ENCODE measurements around the gene IPO4.

DNA sequence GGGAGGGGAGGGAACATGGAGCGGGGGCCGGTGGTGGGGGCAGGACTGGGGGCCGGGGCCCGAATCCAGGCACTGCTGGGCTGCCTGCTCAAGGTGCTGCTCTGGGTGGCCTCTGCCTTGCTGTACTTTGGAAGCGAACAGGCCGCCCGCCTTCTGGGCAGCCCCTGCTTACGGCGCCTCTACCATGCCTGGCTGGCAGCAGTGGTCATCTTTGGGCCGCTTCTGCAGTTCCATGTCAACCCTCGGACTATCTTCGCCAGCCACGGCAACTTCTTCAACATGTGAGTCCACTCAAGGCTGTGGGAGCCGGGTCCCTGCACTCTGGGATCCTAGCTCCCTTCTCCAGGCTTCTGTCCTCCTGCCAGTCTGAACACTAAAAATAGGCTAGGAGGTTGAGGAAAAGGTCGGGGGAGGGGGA is 57.1 kb downstream of the IPO4 start:
- TF ChIP-seq CTCF (IDR thresholded peaks at IDR 0.05 in 2 of 3, conservative IDR thresholded peaks at IDR 0.05 in 1 of 3; ENCODE audit: control insufficient read depth in 2 of 3, extremely low read depth in 1 of 3, insufficient read depth in 1 of 3, low read depth in 3 of 3, low read length in 3 of 3) (no peak), ESRRA (IDR thresholded peaks at IDR 0.05; ENCODE audit: low read length) (no peak), GATAD2B (conservative IDR thresholded peaks at IDR 0.05; ENCODE audit: low read depth) (no peak), RAD51 (IDR thresholded peaks at IDR 0.05) (no peak), POLR2AphosphoS5 (IDR thresholded peaks at IDR 0.05; ENCODE audit: low read length) (no peak), RAD21 (IDR thresholded peaks at IDR 0.05; ENCODE audit: insufficient read depth, low read depth, low read length) (no peak), ZNF274 (IDR thresholded peaks at IDR 0.05; ENCODE audit: insufficient read depth, insufficient read length) (no peak), NFIC (IDR thresholded peaks at IDR 0.05; ENCODE audit: low read depth, low read length) (no peak)
- TF ChIP-seq, protein P1, sequence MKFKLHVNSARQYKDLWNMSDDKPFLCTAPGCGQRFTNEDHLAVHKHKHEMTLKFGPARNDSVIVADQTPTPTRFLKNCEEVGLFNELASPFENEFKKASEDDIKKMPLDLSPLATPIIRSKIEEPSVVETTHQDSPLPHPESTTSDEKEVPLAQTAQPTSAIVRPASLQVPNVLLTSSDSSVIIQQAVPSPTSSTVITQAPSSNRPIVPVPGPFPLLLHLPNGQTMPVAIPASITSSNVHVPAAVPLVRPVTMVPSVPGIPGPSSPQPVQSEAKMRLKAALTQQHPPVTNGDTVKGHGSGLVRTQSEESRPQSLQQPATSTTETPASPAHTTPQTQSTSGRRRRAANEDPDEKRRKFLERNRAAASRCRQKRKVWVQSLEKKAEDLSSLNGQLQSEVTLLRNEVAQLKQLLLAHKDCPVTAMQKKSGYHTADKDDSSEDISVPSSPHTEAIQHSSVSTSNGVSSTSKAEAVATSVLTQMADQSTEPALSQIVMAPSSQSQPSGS (IDR thresholded peaks at IDR 0.05; ENCODE audit: low read length), result no peak

Measured in GM12878 (cell line).